MV-4-11 (cell line): ENCODE data around the gene MARS1.

Experiments
- DNase-seq: peaks from one replicate; lab custom pipeline; 2025; lab: John Stamatoyannopoulos, UW

MARS1 gene

GRCh38 chr12:57530396-57531142 is 42.7 kb downstream of the MARS1 start:
- DNase-seq = no peak

- no peak for DNase-seq
Measured at GRCh38 chr12:57531836-57532235, 44.0 kb downstream of the MARS1 start.

GRCh38 chr12:57533108-57533507 is 45.2 kb downstream of the MARS1 start:
- no peak for DNase-seq

- DNase-seq = no peak
Measured at GRCh38 chr12:57534250-57534649, 46.4 kb downstream of the MARS1 start.

GRCh38 chr12:57534991-57535543 is 47.2 kb downstream of the MARS1 start:
- no peak for DNase-seq

- no peak for DNase-seq
Measured at GRCh38 chr12:57535764-57536596, 48.1 kb downstream of the MARS1 start.

GRCh38 chr12:57536597-57536942 is 48.7 kb downstream of the MARS1 start:
- no peak for DNase-seq

GRCh38 chr12:57539134-57539768 is 51.4 kb downstream of the MARS1 start:
- DNase-seq = no peak

- no peak for DNase-seq
Measured at GRCh38 chr12:57541001-57541400, 53.1 kb downstream of the MARS1 start.

GRCh38 chr12:57541717-57542116 is 53.8 kb downstream of the MARS1 start:
- no peak for DNase-seq

- no peak for DNase-seq
Measured at GRCh38 chr12:57543581-57543980, 55.7 kb downstream of the MARS1 start.

- no peak for DNase-seq
Measured at GRCh38 chr12:57545809-57546437, 58.1 kb downstream of the MARS1 start.

GRCh38 chr12:57546438-57547287 is 58.8 kb downstream of the MARS1 start, which contains the start of gene DCTN2:
Gene DCTN2 (minus strand): TSS chr12:57547192. CDS start chr12:57547063, 129 bp downstream.
- DNase-seq = peak; percentile 97

GRCh38 chr12:57547288-57548012 is 59.6 kb downstream of the MARS1 start:
- no peak for DNase-seq

- no peak for DNase-seq
Measured at GRCh38 chr12:57548013-57548315, 60.1 kb downstream of the MARS1 start.

GRCh38 chr12:57548488-57548887 is 60.6 kb downstream of the MARS1 start:
- DNase-seq = no peak

GRCh38 chr12:57549203-57549908 is 61.5 kb downstream of the MARS1 start:
- DNase-seq = no peak

GRCh38 chr12:57549909-57550640 is 62.2 kb downstream of the MARS1 start, which contains the start of gene KIF5A:
Gene KIF5A (plus strand): TSS chr12:57550044. CDS start chr12:57550272, 228 bp downstream.
- DNase-seq = no peak
